NCI-H345 (cell line): ENCODE measurements around the gene LYPD6B.
A peak's percentile ranks its signal among the peaks of the same experiment; 100 is the strongest.

Experiments used
- DNase-seq: peaks from one replicate; lab custom pipeline; 2025; lab: John Stamatoyannopoulos, UW

LYPD6B gene, protein sequence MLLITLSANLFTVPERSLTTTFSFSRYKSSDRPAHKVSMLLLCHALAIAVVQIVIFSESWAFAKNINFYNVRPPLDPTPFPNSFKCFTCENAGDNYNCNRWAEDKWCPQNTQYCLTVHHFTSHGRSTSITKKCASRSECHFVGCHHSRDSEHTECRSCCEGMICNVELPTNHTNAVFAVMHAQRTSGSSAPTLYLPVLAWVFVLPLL

DNA sequence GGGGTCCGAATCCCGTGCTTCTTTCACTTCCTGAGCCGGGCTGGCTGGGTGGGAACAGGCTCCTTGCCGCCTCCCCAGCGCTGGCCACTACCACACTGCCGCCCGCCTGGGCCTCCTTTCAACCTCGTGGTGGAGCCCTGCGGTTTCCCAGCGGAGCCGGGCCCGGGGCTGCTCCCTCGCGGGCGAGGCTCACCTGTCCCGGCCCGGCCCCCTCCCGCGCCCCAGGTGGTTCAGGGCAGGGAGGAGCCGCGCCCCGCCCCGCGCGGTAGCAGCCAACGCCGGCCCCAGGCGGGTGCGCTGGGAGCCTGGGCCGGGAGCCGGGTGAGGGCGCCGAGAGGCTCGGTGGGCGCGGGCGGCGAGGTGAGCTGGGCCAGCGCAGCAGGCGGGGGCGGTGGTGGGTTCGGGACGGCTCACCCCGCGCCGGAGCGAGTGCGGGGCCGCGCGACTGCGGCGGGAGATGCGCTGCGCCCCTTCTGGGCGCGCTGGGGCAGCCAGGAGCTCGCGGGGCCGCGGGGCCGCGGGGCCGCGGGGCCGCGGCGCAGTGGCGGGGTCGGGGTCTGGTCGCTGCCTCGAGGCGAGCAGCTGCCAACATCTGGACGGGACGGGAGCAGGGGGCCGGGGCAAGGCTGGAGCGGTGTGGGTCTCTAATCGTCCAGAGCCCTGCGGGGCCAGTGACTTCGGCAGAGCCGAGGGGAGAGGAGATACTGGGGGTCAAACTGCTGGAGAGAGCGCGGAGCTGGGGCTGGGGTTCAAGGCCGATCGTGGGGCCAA is at the start of gene LYPD6B:
LYPD6B (plus strand) TSS at position 258 of the 771 bp plus-strand sequence. CDS start 92,250 bp downstream, outside the sequence.
- DNase-seq = peak; percentile 71

DNA sequence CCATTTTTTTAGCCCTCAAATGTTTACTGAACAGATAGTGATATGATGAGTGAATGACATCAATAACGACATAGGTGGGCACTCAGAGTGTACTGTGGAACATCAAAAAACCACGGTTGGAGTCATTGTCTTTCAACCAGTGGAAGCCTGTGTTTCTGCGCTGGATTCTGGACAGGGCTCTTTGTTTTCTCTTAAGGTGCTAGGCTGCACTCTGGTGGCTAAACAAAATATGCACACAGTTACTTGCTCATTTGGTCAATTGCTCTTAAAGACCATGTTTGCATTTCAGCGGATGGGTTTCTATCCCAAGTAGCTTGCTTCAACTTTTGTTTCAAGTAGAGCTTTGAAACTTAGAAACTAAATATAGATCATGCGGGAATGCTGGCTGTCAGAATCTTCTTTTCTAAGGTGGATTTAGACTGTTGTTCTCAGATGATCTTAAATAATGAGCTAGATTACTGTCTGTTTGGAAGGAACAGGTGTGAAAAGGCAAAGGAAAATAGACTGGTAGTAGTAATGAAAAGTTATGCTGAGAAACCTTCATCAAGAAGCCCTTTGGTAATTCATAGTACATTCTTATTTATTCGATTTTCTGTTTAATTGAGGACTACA is 48.5 kb upstream of the LYPD6B start:
- peak; percentile 63 for DNase-seq

DNA sequence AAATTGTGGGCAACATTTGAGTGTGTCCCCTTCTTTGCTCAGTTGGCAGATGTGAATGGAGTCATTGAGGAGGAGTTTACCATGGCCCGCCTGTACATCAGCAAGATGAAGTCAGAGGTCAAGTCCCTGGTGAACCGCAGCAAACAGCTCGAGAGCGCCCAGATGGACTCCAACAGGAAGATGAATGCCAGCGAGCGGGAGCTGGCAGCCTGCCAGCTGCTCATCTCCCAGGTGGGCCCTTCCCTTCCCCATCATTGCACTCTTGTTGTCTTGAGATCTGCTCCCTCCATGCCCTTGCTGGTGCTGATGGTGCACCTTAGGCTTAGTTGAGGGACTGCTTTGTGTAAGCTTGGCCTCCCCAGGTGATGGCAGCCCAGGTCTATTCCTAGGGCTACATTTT is 47.5 kb upstream of the LYPD6B start:
- peak; percentile 6 for DNase-seq

DNA sequence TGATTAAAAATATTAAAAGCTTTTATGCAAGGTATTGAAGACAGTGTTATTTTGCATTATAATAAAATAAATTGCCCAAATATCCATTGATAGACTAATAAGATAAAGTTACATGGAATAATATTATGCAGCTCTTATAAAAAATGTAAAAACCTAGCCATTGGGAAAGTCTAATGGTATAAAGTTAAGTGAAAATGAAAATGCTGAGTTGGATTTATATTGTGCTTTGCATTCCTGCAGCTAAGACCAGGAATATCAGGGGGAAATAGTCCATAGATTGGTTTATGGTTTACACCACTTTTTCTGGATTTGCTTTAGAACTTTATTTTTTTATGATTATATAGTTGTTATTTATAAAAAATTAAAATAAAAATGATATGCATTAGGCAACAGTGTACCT is 46.1 kb upstream of the LYPD6B start:
- no peak for DNase-seq

DNA sequence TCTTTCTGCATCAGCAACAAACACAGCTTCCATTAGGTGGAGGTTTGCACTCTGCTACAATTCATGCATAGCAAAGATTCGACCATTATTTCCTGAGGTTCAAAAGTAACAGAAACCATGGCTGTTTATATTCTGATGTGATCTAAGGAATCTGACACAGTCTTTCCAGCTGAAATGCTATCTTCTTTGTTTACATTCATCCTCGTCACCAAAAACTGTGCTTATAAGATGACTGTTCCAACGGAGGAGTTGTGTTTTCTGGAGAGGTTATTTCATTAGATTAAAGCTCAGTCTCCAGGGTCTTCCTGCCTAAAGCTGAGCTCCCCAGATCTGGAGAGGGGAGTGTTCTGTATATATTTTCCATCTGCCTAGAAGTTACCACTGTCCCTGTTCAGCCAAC is 45.1 kb upstream of the LYPD6B start:
- DNase-seq = no peak

DNA sequence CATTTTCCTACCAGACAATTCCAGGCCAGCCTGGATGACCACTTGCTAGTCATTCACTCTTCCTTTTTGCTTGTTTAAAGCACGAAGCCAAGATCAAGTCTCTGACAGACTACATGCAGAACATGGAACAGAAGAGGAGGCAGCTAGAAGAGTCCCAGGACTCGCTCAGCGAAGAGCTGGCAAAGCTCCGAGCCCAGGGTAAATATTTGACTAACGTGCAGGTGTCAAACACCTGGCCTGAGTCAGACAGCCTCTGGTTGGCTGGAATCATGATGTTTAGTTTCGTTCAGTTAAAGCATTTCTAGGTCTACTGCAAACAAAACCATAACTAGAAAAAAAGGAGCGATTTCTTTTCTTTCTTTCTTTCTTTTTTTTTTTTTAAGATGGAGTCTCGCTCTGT is 44.2 kb upstream of the LYPD6B start:
- DNase-seq = peak; percentile 76

DNA sequence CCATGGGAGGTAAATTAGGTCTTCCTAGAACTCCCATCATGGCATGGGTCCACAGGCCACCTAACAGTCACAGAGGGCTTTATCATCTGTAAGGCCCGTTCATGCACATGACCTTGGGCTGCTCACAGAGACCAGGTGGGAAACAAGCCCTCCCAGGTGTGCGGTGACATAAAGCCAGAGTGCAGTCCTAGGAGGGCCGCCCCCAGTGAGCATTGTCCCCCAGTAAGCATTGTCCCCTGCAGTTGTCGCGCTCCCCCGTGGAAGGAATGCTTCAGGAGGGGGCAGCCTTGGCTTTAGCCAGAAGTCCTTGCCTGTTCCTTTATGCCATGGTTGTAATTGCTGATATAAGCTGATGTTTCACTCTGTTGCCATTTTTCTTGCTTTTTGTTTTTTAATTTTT is 41.7 kb upstream of the LYPD6B start:
- DNase-seq = no peak

DNA sequence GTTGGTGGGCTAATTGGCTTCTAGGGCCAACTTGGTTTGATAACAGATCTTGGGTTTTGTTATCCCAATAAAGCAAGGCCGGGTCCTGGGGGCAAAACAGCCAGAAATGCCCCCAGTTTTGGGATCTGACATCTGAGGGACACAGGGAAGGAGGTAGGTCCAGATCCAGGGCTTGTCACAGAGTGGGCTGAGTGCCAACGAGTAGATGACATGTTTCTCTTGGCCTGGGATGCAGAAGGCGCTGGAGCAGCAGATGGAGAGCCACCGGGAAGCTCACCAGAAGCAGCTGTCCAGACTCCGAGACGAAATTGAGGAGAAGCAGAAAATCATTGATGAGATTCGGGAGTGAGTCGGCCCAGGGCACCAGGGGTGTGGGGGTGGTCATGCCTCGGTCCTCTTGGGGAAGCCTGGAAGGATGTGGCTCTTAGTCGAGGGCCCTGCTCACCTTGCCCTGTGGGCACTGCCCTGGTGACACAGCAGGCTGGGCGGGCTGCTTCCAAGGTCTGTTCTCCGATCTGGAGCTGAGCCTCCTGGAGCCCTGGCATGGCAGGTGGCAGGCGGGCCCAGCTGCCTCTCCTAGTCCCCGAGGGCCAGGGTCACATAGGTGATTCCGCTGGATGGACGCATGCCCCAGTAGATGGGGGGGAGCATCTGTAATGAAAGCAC is 40.2 kb upstream of the LYPD6B start:
- no peak for DNase-seq

DNA sequence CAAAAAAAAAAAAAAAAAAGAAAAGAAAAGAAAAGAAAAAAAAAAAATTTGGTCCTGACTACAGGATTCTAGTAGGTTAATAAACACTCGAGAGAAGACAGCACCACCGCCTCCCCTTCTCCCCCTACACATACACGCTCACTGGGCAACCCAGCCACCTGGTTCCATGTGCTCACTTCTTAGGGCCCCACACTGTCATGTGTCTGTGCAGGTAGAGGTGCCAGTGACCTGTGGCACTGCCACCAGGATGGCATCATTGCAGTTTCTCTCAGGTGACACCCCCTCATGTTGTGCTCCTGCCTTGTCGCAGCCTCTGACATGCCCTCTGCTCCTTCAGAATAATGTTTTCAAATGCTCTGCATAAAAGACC is 39.7 kb upstream of the LYPD6B start:
- no peak for DNase-seq

DNA sequence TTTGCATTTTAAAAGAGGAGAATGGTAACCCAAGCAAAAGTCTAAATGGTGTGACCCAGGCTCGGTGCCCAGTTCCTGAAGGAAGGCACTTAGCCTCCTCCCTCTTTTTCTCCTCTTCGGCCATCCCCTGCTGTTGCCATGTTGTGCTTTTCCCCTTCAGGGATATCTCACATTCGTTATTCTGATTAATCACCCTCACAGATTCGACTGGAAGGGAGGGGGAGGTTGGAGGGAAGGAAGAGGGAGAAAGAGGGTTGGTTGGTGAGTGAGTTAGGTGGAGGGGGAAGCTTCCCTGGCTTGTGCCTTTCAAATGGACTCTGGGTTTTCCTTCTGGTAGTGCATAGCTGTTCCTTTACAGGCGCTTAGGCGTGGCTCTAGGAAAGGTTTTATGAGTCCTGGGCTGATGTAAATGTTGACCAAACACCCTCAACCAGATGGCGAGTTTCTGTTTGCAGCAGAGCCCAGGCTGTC is 39.0 kb upstream of the LYPD6B start:
- no peak for DNase-seq

DNA sequence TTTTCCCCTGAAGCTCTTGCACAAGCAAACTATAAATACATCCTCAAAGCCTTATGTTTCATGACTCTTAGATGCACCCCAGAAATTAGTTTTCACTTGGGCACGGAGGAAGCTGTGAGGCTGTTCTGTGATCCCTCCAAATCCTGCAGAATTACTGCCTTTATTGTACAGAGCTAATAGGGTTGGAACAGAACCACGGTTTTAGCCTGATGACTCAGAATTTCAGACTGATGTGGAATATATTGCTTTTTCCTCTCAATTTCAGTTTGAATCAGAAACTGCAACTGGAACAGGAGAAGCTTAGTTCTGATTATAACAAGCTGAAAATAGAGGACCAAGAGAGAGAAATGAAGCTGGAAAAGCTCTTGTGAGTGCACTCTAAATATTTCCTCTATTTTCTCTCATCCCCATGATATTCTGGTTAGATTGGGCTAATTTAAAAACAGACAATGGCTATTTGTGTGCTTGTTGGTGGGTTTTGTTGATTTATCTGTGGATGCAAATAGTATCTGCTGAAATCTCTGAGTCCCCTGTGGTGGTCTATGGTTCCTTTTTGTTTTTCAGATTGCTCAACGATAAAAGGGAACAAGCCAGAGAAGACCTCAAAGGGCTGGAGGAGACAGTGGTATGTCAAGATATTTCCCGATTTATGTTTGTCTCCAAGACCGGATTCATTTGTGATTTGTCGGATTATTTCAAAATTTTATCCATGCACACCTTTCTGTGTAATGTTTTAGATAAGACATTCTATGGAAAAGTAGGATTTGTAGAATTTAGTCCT is 38.2 kb upstream of the LYPD6B start:
- no peak for DNase-seq

DNA sequence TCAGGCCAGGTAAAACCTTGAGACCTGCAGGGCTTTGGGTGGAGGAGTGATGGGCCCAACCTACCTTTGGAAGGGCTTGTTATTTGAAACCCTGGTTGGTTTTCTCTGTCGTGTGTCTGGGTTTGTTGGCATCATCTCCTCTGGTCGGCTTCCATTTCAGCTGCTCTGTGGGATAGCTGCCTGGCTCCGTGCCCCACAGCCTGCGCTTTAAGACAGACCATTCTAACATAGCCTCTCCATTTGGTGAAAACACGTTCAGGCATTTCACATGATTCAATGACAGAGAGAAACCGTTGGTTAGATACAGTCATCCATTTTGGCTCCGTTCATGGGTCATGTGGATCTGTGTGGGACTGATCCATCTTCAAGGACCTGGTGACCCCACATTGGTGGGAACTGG is 37.0 kb upstream of the LYPD6B start:
- no peak for DNase-seq

DNA sequence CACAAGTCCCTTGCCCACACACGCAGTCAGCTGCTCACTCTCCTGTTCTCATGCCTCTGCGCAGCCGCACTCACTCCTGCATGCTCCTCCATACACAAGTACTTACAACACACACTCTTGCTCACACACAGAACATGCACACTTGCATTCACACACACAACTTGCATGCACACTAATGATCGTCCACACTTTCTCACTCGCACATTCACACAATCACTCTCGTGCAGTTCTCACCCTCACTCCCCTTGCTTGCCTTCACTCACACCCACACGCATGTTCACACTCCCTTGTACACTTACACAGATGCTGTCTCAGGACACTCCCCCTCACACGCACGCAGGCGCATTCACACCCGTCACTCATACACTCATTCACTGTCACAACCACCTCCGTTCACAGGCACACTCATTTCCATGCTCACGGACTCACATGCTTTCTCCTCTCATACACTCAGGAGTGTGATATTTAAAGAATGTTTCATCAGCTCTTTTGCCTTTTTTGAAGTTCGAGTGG is 36.1 kb upstream of the LYPD6B start:
- no peak for DNase-seq

DNA sequence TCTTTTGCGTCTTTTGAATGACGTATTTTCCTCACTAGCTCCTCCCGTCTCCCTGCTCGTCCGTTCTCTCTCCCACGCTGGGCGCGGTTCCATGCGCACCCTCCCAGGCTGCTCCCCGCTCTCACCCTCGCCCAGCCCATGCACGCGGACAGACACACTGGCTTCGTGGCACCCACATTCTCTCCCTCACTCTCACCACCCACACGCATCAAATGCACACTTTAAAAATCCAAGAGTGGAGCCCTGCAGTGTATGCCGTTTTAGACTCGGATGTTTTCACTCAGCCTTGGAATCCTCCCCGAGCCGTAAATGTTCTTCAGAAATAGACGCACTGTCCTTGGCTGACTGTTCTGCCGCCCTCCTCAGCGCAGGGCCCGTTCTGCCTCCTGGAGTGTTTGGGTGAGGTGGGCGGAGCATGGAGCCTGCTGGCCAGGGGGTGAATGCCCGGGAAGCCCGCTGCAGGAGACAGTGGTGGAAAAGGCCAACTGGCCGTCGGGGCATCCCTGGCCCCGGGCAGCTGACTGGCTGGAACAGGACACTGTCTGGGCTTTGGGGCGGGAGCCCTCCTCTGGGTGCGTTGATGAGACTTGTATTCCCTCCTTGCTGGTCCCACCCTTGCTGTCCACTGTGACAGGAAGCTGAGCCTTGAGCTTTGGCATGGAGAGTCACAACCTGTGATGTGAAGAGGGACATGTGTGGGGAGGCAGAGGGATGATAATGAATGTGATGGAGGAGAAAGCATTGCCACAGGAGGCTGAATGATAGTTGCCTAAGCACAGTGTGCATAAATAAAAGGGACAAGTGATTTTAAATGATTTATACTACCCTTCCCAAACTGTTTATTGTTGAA is 35.4 kb upstream of the LYPD6B start:
- no peak for DNase-seq

DNA sequence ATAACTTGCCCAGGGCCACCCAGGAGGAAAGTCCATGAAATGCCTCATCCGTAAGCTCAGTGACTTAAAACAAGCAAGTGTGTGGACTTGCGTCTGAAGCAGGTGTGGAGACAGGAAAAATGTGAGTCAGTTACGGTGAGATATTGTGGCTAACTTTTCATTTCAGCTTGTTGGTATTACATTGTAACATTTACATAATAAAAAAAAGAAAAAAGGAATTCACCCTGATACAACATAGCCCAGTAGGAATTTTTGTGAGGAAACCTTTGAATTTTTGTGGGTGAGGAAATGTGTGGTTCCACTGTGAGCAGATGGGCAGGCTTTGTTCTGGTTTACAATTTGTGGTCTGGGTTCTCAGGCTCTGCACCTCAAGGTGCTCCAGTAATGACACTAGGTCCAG is 33.7 kb upstream of the LYPD6B start:
- no peak for DNase-seq

DNA sequence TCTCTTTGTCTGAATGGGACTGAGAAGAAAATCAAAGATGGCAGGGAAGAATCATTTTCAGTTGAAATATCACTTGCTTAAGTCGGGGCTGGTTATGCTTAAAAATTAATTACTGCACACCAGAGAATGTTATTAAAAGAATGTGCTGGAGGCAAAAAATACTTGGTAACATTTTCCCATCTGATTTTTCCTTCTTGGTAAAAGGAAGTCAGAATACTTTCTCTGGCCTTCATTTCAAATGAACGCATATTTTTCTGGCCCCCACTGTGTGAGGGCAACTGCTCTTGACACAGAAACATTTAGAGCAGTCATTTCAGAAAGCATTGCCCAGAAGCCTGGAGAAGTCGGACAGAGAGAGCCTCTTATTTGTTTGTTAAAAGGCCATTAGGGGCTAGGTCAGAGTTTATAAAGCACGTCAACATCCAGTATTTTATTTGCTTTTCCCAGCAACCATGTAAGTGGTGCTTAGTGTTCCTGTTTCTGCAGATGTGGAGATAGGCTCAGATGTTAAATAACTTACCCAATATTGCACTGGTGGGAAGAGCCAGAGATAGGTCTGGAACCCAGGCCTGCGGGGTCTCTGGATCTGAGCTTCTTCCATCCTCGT is 32.9 kb upstream of the LYPD6B start:
- DNase-seq = no peak

DNA sequence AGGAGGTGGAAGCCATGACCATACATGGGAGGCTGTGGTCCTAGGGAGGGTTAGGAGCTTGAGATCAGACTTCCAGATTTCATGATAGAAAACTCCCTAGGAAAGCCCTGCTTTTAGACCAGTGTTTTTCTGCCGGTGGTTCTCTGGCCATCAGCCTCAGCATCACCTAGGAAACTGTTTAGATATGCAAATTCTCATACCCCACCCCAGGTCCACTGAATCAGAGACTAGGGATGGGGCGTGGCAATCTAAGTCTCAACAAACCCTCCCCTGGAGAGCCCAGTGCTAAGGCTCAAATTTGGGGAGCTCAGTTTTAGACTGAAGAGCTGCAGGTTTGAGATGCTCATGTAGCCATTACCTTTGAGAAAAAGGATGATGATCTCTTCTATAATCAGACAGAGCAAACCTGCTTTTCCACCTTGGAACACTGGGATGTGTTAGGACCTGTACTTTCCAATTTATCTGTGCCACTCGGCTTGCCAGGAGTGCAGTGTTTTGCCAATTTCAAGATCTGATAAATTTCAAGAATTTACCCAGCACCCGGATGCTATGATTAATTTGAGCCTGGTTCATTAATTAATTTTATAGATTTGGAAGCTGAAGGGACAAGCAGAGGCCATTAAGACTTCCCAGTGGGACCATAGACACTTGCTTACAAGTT is 31.5 kb upstream of the LYPD6B start:
- no peak for DNase-seq

DNA sequence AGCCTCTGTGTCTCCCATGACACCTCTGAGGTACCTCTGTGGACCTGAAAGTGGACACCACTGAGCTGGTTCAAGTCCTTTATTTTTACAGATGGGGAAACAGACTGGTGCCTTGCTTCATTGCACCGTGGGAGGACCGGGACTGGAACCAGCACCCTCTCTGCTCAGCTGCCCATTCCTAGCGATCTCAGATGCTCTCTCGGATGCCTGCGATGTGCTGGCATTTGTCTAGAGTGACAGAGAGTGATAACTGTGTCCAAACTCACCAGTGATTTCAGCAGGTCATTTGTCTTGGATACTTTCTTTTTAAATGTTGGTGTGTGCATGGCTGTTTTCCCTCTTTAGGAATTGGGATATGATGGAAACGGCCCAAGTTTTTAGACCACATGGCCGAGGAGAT is 30.1 kb upstream of the LYPD6B start:
- DNase-seq = no peak

DNA sequence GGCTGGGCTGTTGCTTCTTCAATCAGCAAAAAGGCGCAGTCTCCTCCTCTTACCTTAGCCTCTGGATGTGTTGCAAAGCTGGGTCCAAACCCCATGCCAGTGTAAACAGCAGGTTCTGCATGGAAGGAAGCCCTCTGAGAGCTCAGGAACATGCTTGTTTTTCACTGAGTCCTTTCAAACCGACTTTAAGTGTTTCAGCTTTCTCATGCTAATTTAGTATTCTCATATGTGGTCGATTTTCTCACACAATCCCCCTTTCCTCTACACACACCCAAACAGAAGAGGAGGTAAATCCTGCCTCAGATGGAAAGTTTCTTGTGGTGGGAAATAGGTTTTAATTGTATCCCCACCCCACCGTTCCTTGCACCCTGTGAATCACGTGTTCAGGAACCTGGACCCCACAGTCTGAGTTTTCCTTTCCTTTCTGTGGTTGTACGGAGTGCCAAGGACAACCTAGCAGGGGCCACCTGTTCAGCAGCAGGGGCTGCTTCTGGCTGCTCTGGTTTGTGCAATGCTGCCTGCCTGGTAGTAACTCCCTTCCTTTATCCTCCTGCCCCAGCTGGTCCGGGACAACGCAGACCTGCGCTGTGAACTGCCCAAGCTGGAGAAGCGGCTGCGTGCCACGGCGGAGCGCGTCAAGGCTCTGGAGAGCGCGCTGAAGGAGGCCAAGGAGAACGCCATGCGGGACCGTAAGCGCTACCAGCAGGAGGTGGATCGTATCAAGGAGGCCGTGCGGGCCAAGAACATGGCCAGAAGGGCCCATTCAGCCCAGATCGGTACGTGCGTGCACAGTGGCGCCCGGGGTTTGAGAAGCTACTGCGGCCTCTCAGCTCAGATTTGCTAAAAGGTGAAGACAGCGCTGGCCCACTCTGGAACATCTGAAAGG is 28.7 kb upstream of the LYPD6B start:
- DNase-seq = no peak
